ENCODE measurements around the gene NFIA. TPM values are rescaled to one million over a fixed set of nuclear protein-coding genes. Genes with fewer than 3 reads are reported as not detected.

The NFIA gene
- total RNA-seq, 1 donor from 2014 or later: 16.2 TPM

DNA sequence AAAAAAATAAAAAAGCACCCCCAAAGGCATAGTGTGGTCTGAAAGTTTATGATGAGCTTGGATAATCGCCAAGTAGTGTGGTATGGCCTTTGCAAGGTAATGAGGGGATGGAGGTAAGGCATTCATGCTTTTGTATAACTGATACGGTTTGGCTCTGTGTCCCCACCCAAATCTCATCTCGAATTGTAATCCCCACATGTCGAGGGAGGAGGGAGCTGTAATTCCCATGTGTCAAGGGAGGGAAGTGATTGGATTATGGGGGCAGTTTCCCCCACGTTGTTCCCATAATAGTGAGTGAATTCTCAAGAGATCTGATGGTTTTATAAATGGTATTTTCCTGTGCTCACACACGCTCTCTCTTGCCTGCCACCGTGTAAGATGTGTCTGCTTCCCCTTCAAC, 215.5 kb downstream of the NFIA start:
- H3K9me3 Mint-ChIP-seq (ENCODE audit: unreplicated experiment): no peaks in the 10 kb centered on the region
- TF ChIP-seq, protein P1, sequence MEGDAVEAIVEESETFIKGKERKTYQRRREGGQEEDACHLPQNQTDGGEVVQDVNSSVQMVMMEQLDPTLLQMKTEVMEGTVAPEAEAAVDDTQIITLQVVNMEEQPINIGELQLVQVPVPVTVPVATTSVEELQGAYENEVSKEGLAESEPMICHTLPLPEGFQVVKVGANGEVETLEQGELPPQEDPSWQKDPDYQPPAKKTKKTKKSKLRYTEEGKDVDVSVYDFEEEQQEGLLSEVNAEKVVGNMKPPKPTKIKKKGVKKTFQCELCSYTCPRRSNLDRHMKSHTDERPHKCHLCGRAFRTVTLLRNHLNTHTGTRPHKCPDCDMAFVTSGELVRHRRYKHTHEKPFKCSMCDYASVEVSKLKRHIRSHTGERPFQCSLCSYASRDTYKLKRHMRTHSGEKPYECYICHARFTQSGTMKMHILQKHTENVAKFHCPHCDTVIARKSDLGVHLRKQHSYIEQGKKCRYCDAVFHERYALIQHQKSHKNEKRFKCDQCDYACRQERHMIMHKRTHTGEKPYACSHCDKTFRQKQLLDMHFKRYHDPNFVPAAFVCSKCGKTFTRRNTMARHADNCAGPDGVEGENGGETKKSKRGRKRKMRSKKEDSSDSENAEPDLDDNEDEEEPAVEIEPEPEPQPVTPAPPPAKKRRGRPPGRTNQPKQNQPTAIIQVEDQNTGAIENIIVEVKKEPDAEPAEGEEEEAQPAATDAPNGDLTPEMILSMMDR (IDR thresholded peaks at IDR 0.05; ENCODE audit: unreplicated experiment): no peak
- H3K4me1 Mint-ChIP-seq (ENCODE audit: unreplicated experiment): peaks cover 26% of the 10 kb centered on the region
- no peak overlapping the region for H3K27ac Mint-ChIP-seq (ENCODE audit: unreplicated experiment)
- H3K36me3 Mint-ChIP-seq (ENCODE audit: low read depth, unreplicated experiment): peaks cover 7% of the 10 kb centered on the region
- H3K27me3 Mint-ChIP-seq (ENCODE audit: unreplicated experiment): no peaks in the 10 kb centered on the region
- no peak overlapping the region for H3K4me3 Mint-ChIP-seq (ENCODE audit: unreplicated experiment)
- no peak for DNase-seq (ENCODE audit: low spot score)

DNA sequence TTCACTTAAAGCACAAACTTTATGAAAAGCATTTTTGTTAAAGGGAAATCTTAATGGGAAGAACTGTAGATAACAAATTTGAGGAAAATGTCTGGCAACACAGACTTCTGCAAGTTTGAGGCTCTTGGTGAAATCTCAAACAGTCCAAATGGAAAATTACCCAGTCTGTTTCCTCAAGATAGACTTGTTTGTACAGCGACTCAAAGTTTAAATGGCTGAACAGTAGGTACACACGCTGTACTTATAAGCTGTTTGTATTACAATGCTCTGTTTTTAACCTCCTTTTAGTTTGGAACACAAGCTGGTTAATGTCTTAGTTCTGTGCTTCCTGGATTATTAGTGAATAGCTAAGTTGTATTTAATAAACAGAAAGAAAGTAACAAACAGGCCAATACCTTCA, 217.1 kb downstream of the NFIA start:
- Mint-ChIP-seq H3K27me3 (ENCODE audit: unreplicated experiment) (no peaks in the 10 kb centered on the region), H3K9me3 (ENCODE audit: unreplicated experiment) (no peaks in the 10 kb centered on the region), H3K4me3 (ENCODE audit: unreplicated experiment) (no peak overlapping the region), H3K36me3 (ENCODE audit: low read depth, unreplicated experiment) (peaks cover 7% of the 10 kb centered on the region), H3K27ac (ENCODE audit: unreplicated experiment) (peak overlapping the region; percentile 74), H3K4me1 (ENCODE audit: unreplicated experiment) (peaks cover 26% of the 10 kb centered on the region)
- TF ChIP-seq, protein P1 (IDR thresholded peaks at IDR 0.05; ENCODE audit: unreplicated experiment): no peak
- no peak for DNase-seq (ENCODE audit: low spot score)

DNA sequence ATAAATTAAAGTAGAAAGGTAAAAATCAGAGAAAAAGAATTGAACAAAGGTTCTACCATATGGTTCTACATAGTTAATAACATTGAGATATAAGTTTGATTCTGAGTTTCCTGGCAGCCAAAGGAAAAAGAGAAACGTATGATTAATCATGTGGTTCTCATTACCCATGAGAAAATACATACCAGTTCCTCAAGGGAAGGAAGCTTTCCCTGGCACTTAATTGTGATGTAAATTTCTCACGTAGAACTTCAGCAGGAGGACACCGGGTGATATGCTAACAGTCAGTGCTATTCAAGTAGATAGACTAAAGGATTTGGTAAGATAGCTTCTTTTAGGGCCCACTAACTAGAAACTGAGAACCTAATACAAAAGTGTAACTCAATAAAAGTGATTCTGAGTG, 218.5 kb downstream of the NFIA start:
- Mint-ChIP-seq H3K27me3 (ENCODE audit: unreplicated experiment) (no peaks in the 10 kb centered on the region), H3K27ac (ENCODE audit: unreplicated experiment) (peak overlapping the region; percentile 50), H3K4me3 (ENCODE audit: unreplicated experiment) (no peak overlapping the region), H3K36me3 (ENCODE audit: low read depth, unreplicated experiment) (peaks cover 7% of the 10 kb centered on the region), H3K4me1 (ENCODE audit: unreplicated experiment) (peaks cover 26% of the 10 kb centered on the region), H3K9me3 (ENCODE audit: unreplicated experiment) (no peaks in the 10 kb centered on the region)
- no peak for DNase-seq (ENCODE audit: low spot score)
- TF ChIP-seq, protein P1 (IDR thresholded peaks at IDR 0.05; ENCODE audit: unreplicated experiment): no peak

DNA sequence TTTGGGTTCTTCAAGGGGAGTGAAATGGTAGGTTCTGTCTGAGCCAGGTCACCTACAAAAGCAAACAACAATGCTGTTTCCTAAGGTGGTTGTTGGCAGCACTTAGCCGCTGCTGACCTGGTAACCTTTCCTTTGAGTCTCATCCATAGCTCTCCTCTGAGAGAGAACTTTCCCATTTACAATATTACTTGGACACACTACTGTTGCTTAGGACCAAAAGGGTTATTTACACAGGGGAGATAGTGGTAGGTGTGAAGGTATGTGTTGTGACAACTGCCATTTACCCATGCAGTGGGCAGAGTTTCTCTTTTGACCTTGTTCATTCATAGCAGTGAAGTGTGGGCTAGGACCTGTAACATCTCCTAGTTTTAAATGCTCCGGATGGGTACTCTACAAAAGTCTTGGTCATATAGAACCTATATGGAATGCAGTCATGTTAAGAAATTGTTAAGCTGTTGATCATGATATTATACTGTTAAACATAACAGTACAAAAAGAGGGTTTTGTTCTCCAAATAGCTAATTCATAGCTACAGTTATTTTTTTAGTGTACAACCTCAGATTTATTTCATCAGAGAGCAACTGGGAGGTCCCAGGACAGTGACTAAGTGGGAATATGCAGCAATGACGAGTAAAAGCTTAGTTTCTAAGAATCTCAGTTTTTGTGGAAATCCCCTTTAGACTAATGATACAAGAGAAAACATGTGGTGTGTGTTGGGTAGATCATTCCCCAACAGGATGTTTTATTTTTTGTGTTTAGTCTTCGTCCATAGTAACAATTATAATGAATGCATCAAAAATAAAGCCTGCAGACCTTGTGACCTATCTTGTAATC, 219.7 kb downstream of the NFIA start:
- no peak for DNase-seq (ENCODE audit: low spot score)
- Mint-ChIP-seq H3K36me3 (ENCODE audit: low read depth, unreplicated experiment) (peaks cover 7% of the 10 kb centered on the region), H3K9me3 (ENCODE audit: unreplicated experiment) (no peaks in the 10 kb centered on the region), H3K27me3 (ENCODE audit: unreplicated experiment) (peaks cover 1% of the 10 kb centered on the region), H3K4me3 (ENCODE audit: unreplicated experiment) (no peak overlapping the region), H3K4me1 (ENCODE audit: unreplicated experiment) (peaks cover 26% of the 10 kb centered on the region), H3K27ac (ENCODE audit: unreplicated experiment) (peak overlapping the region; percentile 39)
- TF ChIP-seq, protein P1 (IDR thresholded peaks at IDR 0.05; ENCODE audit: unreplicated experiment): no peak

DNA sequence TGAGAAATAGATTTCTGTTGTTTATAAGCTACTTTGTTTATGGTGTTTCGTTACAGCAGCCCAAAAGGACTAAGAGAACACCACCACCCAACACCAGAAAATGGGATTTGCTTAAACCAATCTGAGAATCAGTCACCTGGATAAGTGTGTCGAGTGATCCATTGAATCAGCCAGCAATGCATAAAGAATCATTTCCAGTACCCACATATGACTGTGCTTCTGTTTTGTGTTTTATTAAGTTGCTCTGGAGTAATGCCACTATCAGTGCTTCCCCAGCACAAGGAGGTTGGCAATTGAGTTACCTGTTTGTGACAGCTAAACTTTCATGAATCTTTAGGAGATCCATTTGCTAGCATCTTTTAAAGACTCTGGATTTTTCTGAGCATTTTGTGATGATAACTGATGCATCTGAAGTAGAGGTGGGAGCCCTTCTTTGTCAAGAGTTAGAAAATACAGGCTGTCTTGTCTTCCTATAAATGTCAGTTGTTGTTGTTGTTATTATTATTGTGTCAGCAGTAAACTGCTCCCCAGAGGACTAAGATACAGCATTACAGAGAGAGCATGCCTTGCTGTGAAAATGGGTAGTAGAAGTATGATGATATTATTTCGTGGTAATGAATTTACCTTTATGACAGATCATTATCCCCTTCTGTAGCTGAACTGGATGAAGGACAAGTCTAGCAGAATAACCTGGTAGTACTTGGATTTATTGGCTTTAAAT, 225.2 kb downstream of the NFIA start:
- no peaks in the 10 kb centered on the region for H3K36me3 Mint-ChIP-seq (ENCODE audit: low read depth, unreplicated experiment)
- DNase-seq (ENCODE audit: low spot score): no peak
- H3K4me3 Mint-ChIP-seq (ENCODE audit: unreplicated experiment): no peak overlapping the region
- H3K27me3 Mint-ChIP-seq (ENCODE audit: unreplicated experiment): peaks cover 3% of the 10 kb centered on the region
- H3K9me3 Mint-ChIP-seq (ENCODE audit: unreplicated experiment): no peaks in the 10 kb centered on the region
- H3K4me1 Mint-ChIP-seq (ENCODE audit: unreplicated experiment): peaks cover 2% of the 10 kb centered on the region
- TF ChIP-seq, protein P1 (IDR thresholded peaks at IDR 0.05; ENCODE audit: unreplicated experiment): no peak
- no peak overlapping the region for H3K27ac Mint-ChIP-seq (ENCODE audit: unreplicated experiment)

Data from endothelial cell (in vitro differentiated cells).